Mesenchymal stem cell (in vitro differentiated cells and primary cell): Measurements from ENCODE around the gene SEMA4D.

Source experiments
- DNase-seq: peaks from one replicate; pipeline ENCODE4 v3.0.0-alpha.2; 2013
- H2AFZ ChIP-seq: one replicate; pipeline ENCODE4 v1.6.1; 2013; ENCODE audit warnings: low read depth, mild to moderate bottlenecking, control low read depth, inconsistent platforms, low read length, moderate library complexity
- H2AK5ac ChIP-seq: 2 replicates; pipeline ENCODE4 v1.6.1; 2013; ENCODE audit warnings: low read length, moderate library complexity, mild to moderate bottlenecking, inconsistent platforms; ENCODE audit not compliant: severe bottlenecking
- H2BK120ac ChIP-seq: one replicate; pipeline ENCODE4 v1.6.1; 2013; ENCODE audit warnings: low read depth, mild to moderate bottlenecking, inconsistent platforms, low read length, moderate library complexity
- H2BK12ac ChIP-seq, 2 experiments: one replicate each; pipeline ENCODE4 v1.6.1; 2013; ENCODE audit warnings: inconsistent platforms in 2 of 2, low read length in 2 of 2, mild to moderate bottlenecking in 2 of 2, moderate library complexity in 2 of 2, control low read depth in 1 of 2
- H2BK15ac ChIP-seq: one replicate; pipeline ENCODE4 v1.6.1; 2013; ENCODE audit warnings: mild to moderate bottlenecking, low read depth, inconsistent platforms; ENCODE audit not compliant: poor library complexity, severe bottlenecking
- H2BK5ac ChIP-seq: 2 replicates; pipeline ENCODE4 v1.6.1; 2013; ENCODE audit warnings: low read depth, mild to moderate bottlenecking, low read length, control low read depth, inconsistent platforms; ENCODE audit not compliant: poor library complexity, severe bottlenecking
- H3K14ac ChIP-seq, 2 experiments: one replicate each; pipeline ENCODE4 v1.6.1; 2013; ENCODE audit warnings: inconsistent platforms in 2 of 2, low read length in 2 of 2, control low read depth in 1 of 2, mild to moderate bottlenecking in 1 of 2, moderate library complexity in 1 of 2
- H3K18ac ChIP-seq, 2 experiments: one replicate each; pipeline ENCODE4 v1.6.1; 2013; ENCODE audit warnings: inconsistent platforms in 2 of 2, low read length in 2 of 2, control low read depth in 1 of 2, low read depth in 1 of 2, mild to moderate bottlenecking in 1 of 2
- H3K23ac ChIP-seq, 2 experiments: one replicate each; pipeline ENCODE4 v1.6.1; 2013; ENCODE audit warnings: inconsistent platforms in 2 of 2, low read length in 2 of 2, mild to moderate bottlenecking in 2 of 2, moderate library complexity in 2 of 2, control low read depth in 1 of 2
- H3K27ac ChIP-seq: 2 replicates; pipeline ENCODE4 v1.5.1; 2013; ENCODE audit warnings: mild to moderate bottlenecking, moderate library complexity, low read length, control low read depth, inconsistent platforms; ENCODE audit not compliant: poor library complexity, severe bottlenecking
- H3K27me3 ChIP-seq, 2 experiments: 2 replicates each; pipeline versions ENCODE4 v1.6.1 to v1.7.0; 2013; ENCODE audit warnings: low read length in 2 of 2, mild to moderate bottlenecking in 2 of 2, moderate library complexity in 2 of 2, control low read depth in 1 of 2, inconsistent platforms in 1 of 2; ENCODE audit not compliant: control insufficient read depth in 1 of 2, insufficient read depth in 1 of 2
- H3K36me3 ChIP-seq, 2 experiments: 2 replicates each; pipeline versions ENCODE4 v1.6.1 to v1.7.0; 2013; ENCODE audit warnings: low read length in 2 of 2, control low read depth in 1 of 2, inconsistent platforms in 1 of 2, low read depth in 1 of 2, mild to moderate bottlenecking in 1 of 2; ENCODE audit not compliant: insufficient read depth in 2 of 2, control insufficient read depth in 1 of 2
- H3K4ac ChIP-seq, 2 experiments: one replicate each; pipeline ENCODE4 v1.6.1; 2013; ENCODE audit warnings: inconsistent platforms in 2 of 2, low read length in 2 of 2, mild to moderate bottlenecking in 2 of 2, moderate library complexity in 2 of 2, control low read depth in 1 of 2, low read depth in 1 of 2
- H3K4me1 ChIP-seq: 2 replicates; pipeline ENCODE4 v1.6.1; 2013; ENCODE audit warnings: low read depth, low read length, control low read depth; ENCODE audit not compliant: control insufficient read depth, insufficient read depth
- H3K4me2 ChIP-seq: 2 replicates; pipeline ENCODE4 v1.6.1; 2013; ENCODE audit warnings: low read length, mild to moderate bottlenecking, inconsistent platforms; ENCODE audit not compliant: poor library complexity, severe bottlenecking
- H3K4me3 ChIP-seq, 2 experiments: 2 replicates each; pipeline versions ENCODE4 v1.5.1 to v1.7.0; 2013; ENCODE audit warnings: low read length in 2 of 2, mild to moderate bottlenecking in 2 of 2, control low read depth in 1 of 2, low read depth in 1 of 2; ENCODE audit not compliant: insufficient read depth in 1 of 2
- H3K79me1 ChIP-seq: replicated peaks from 2 replicates; pipeline ENCODE4 v1.6.1; 2013; ENCODE audit warnings: mild to moderate bottlenecking, control low read depth, low read length, inconsistent platforms; ENCODE audit not compliant: poor library complexity, severe bottlenecking
- H3K9ac ChIP-seq: 2 replicates; pipeline ENCODE4 v1.7.0; 2013; ENCODE audit warnings: mild to moderate bottlenecking, low read length, moderate library complexity
- H3K9me3 ChIP-seq: 2 replicates; pipeline ENCODE4 v1.7.0; 2013; ENCODE audit warnings: mild to moderate bottlenecking, low read length; ENCODE audit not compliant: control insufficient read depth
- H4K8ac ChIP-seq: one replicate; pipeline ENCODE4 v1.6.1; 2013; ENCODE audit warnings: inconsistent platforms, mild to moderate bottlenecking, low read length, moderate library complexity
- H4K91ac ChIP-seq: one replicate; pipeline ENCODE4 v1.6.1; 2013; ENCODE audit warnings: mild to moderate bottlenecking, low read length, inconsistent platforms
- WGBS: methylation state at CpG from one replicate; pipeline ENCODE4 v1.1.7; 2013; ENCODE audit warnings: mixed read lengths; 5-methylcytosine and 5-hydroxymethylcytosine counted together

SEMA4D gene

DNA sequence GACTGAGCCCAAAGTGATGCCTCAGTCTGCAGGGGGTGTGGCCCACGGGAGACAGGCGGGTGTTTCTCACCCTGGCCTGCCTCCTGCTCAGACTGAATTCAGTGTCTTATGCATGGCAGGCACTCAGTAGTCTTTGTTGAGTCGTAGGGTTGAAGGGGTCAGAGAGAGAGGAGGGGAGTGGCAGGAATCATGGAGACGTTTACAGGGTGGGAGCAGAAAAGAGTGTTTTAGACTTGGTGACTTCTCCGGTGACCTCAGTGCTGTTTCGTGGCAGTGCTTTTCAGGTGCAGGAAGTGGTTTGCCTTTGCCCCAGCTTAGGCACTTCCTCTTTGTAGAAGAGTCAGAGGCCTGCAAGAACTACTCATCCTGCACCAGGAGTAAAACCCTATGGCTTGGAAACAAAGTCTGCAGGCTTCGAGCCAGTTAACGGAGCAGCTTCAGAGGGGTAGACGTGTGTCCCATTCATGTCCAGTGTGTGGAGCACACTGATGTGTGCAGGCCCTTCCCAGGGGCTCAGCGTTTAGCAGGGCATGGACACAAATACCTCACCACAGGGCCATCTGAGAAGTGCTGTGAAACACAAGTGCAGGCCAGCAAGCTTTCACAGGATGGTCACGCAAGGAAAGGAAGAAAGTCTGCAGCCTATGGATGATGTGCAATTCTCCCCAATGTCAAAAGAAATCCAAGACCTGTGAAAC lies 24.5 kb upstream of the SEMA4D start:
- 62% methylated on average over 11 of the region's 11 CpGs for WGBS

DNA sequence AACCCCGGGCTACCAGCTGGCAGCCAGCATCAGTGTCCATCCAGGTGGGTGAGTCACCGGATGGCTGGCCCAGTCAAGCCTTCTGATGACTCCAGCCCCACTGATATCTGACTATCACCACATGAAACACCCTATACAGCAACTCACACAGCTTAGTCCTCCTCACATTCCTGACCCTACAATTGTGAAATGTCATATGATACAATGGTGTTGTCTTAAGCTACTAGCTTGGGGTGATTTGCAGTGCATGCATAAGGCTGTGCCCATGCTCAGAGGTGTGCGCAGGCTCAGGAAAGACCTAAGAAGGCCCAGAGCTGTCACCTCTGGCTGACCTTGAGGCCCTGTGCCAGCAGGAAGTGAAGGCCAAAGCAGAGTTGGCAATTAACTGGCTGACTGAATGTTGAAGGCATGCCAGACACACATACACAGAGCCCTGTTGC lies 21.5 kb upstream of the SEMA4D start:
- no peak overlapping the region for H3K4ac ChIP-seq
- H2AK5ac ChIP-seq: no peak overlapping the region
- H4K91ac ChIP-seq: no peak overlapping the region
- H3K36me3 ChIP-seq: no peaks in the 10 kb centered on the region
- no peaks in the 10 kb centered on the region for H3K9me3 ChIP-seq
- H3K4me1 ChIP-seq: peaks cover 13% of the 10 kb centered on the region
- H3K18ac ChIP-seq: no peak overlapping the region
- peaks cover 0 to 13% of the 10 kb centered on the region in 2 experiments for H3K27me3 ChIP-seq
- H3K79me1 ChIP-seq: no peaks in the 10 kb centered on the region
- no peak overlapping the region for H4K8ac ChIP-seq
- H3K4me3 ChIP-seq: no peak overlapping the region
- H2AFZ ChIP-seq: no peak overlapping the region
- no peak overlapping the region for H2BK120ac ChIP-seq
- H2BK15ac ChIP-seq: no peak overlapping the region
- no peak overlapping the region for H3K23ac ChIP-seq
- H2BK12ac ChIP-seq: no peak overlapping the region
- H2BK5ac ChIP-seq: no peak overlapping the region
- WGBS: 92% methylated on average over 3 of the region's 3 CpGs
- H3K4me2 ChIP-seq: no peak overlapping the region
- H3K27ac ChIP-seq: no peak overlapping the region
- peak; percentile 35 for DNase-seq
- H3K9ac ChIP-seq: no peak overlapping the region
- H3K14ac ChIP-seq: no peak overlapping the region

More for the DNA sequence above, 24.5 kb upstream of the SEMA4D start:
- Histone ChIP-seq H3K4me1 (peaks cover 12% of the 10 kb centered on the region), H2BK5ac (no peak overlapping the region), H3K27ac (no peak overlapping the region), H3K36me3 (no peaks in the 10 kb centered on the region), H3K4me2 (no peak overlapping the region), H3K23ac (no peak overlapping the region), H3K14ac (no peak overlapping the region), H3K4ac (no peak overlapping the region), H2AFZ (no peak overlapping the region), H3K79me1 (no peaks in the 10 kb centered on the region), H3K9me3 (no peaks in the 10 kb centered on the region), H4K8ac (no peak overlapping the region), H4K91ac (no peak overlapping the region), H2BK15ac (no peak overlapping the region), H3K27me3 (peaks cover 0 to 35% of the 10 kb centered on the region in 2 experiments), H3K9ac (no peak overlapping the region), H3K18ac (no peak overlapping the region), H3K4me3 (no peak overlapping the region), H2AK5ac (no peak overlapping the region), H2BK12ac (no peak overlapping the region), H2BK120ac (no peak overlapping the region)
- no peak for DNase-seq

DNA sequence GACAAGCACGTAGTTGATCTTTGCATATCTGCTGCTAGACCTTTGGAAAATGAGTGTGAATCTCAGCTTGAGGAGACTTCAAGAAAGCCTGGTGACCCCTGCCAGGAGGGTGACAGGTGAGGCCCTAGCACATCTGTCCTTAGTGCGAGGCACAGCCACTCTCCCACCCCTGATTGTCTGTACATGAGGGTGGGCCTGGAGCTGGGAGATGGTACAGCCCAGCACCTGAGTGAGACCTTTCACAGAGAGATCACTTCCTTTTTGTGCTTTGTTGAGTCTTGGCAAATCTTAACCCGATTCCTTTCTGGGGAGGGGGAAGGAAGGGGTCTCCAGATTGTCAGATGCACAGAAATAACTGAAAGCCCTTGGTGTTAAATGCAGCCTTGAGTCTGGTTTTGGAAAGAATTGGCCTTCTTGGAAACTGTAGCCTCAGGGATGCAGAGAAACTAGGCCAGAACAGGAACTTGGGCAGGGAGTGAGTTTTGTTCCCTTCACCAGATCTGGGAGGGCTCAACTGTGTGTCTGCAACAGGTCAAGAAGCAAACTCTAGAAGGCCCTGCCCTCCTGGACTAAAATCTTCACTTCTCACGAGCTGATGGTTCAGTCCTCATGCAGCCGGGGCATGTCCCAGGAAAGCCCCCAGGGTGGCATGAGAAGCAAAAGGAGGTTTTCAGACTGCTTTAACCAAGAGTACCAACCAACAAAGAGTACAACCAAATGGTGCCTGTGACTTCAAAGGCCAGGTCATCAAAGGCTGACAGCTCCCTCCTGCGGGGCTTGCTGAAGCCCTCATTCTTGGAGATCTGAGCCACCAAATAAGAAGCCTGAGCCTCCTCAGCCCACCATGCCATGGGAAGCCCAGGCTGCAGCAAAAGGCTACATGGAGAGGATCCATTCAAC lies 20.8 kb upstream of the SEMA4D start:
- H3K18ac ChIP-seq: no peak overlapping the region
- H4K91ac ChIP-seq: no peak overlapping the region
- no peak overlapping the region for H4K8ac ChIP-seq
- H3K23ac ChIP-seq: no peak overlapping the region
- DNase-seq: no peak
- no peak overlapping the region for H3K4me2 ChIP-seq
- no peak overlapping the region for H2AFZ ChIP-seq
- peaks cover 0 to 11% of the 10 kb centered on the region in 2 experiments for H3K27me3 ChIP-seq
- no peaks in the 10 kb centered on the region for H3K79me1 ChIP-seq
- H3K4ac ChIP-seq: no peak overlapping the region
- H2BK5ac ChIP-seq: no peak overlapping the region
- H2AK5ac ChIP-seq: peak overlapping the region; percentile 42
- no peaks in the 10 kb centered on the region for H3K36me3 ChIP-seq
- H2BK12ac ChIP-seq: no peak overlapping the region
- H3K14ac ChIP-seq: no peak overlapping the region
- 96% methylated on average over 6 of the region's 6 CpGs for WGBS
- no peak overlapping the region for H3K27ac ChIP-seq
- peaks cover 13% of the 10 kb centered on the region for H3K4me1 ChIP-seq
- H3K9ac ChIP-seq: no peak overlapping the region
- H3K4me3 ChIP-seq: no peak overlapping the region
- no peak overlapping the region for H2BK120ac ChIP-seq
- no peak overlapping the region for H2BK15ac ChIP-seq
- no peaks in the 10 kb centered on the region for H3K9me3 ChIP-seq

DNA sequence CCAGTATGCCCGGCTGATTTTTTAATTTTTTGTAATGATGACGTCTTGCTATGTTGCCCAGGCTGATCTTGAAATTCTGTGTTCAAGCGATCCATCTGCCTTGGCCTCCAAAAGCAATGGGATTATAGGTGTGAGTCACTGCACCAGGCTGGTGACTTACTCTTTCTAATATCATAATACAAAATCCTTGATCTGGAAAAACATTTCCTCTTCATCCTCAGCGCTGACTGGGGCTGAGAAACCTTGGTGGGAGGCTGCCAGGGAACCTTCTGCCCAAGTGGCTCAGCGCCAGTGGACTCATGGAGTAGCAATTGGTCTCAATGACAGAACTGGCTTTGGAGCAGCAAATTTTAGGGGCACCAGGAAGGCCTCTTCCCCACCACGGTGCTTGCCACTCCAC lies 17.5 kb upstream of the SEMA4D start:
- no peak overlapping the region for H2BK5ac ChIP-seq
- no peak overlapping the region for H3K18ac ChIP-seq
- no peak overlapping the region for H3K4ac ChIP-seq
- no peaks in the 10 kb centered on the region for H3K79me1 ChIP-seq
- no peak overlapping the region for H2BK120ac ChIP-seq
- H3K27ac ChIP-seq: no peak overlapping the region
- 94% methylated on average over 6 of the region's 6 CpGs for WGBS
- H3K4me2 ChIP-seq: no peak overlapping the region
- H3K14ac ChIP-seq: no peak overlapping the region
- H4K8ac ChIP-seq: no peak overlapping the region
- no peak for DNase-seq
- H3K9ac ChIP-seq: no peak overlapping the region
- no peaks in the 10 kb centered on the region for H3K9me3 ChIP-seq
- peaks cover 10 to 34% of the 10 kb centered on the region in 2 experiments for H3K27me3 ChIP-seq
- H2AFZ ChIP-seq: no peak overlapping the region
- H2BK12ac ChIP-seq: no peak overlapping the region
- peaks cover 9% of the 10 kb centered on the region for H3K4me1 ChIP-seq
- H2AK5ac ChIP-seq: no peak overlapping the region
- no peak overlapping the region for H3K23ac ChIP-seq
- H3K36me3 ChIP-seq: no peaks in the 10 kb centered on the region
- no peak overlapping the region for H2BK15ac ChIP-seq
- no peak overlapping the region for H3K4me3 ChIP-seq
- no peak overlapping the region for H4K91ac ChIP-seq
